Stimulated activated CD8-positive, alpha-beta memory T cell treated with anti-CD3 and anti-CD28 coated beads, Interleukin-15, amount 100 ng/mL, for 4 hours (primary cell): ENCODE results near the gene ASB3.
"Not testable (repeated sequence)": the region's sequence is repeated elsewhere in the genome, so short reads cannot be mapped to it uniquely, and the experiment has no call there.

Experiments used
- DNase-seq, 2 donors: peaks; one replicate each; pipeline ENCODE4 v3.0.0-alpha.2; 2020; ENCODE audit warnings: low read depth in 2 of 2

Gene ASB3

DNA sequence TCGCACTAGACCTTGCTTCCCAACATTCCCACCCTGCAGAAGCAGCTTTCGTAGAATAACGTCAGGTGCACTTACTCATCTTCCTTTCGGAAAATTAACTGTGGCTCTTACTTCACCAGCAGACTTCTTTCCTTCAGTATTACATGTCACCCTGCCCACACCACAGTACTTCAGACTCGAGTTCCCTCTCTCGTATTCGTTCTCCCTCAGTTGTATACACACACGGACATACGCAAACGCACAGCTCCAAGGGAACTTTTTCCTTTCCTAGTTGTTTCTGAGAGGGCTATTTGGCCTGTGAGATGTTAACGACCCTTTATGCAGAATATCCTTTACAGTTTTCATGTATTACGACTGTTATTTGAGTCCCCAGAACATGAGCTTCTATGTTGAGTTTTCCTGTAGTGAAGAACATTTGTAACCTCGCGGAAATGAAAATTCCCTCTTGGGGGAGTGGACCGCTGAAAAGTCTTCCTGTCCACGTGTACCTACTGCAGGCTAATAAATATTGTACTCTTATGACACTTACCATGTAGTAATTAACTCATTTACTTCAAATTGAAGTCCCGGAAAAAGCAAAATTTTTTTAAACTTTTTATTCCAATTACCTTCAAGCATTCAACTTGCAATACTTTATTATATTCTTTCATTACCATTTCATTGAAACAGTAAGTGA is 999 bp upstream of the ASB3 start:
- no peak for DNase-seq

- DNase-seq = no peak
Observed at GRCh38 chr2:53786352-53786704, 425 bp downstream of the ASB3 start.

DNA sequence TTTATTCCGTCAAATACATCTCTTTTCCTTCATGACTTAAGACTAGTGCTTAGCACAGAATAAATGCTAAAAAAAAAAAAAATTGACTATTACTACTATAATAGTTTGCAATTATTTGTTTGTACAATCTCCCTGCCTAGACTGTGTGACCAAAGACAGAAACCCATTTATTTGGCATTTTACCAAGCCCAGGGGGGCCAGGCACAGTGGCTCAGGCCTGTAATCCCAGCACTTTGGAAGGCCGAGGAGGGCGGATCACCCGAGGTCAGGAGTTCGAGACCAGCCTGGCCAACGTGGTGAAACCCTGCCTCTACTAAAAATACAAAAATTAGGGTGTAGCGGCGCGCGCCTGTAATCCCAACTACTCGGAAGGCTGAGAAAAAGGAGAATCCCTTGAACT is 1.4 kb downstream of the ASB3 start:
- no peak for DNase-seq

DNA sequence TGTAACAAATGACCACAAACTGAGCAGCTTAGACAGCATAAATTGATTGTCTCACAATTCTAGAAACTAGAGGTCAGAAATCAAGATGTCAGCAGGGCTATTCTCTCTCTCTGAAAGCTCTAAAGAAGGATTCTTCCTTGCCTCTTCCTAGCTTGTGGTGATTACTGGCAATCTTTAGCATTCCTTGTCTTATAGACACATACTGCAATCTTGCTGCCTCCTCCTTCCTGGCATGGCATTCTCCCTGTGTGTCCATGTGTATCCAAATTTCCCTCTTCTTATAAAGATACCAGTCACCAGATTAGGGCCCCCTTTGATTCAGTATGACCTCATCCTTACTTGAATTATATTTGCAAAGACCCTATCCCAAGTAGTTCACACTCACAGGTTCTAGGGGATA is 2.3 kb downstream of the ASB3 start:
- DNase-seq = no peak

DNA sequence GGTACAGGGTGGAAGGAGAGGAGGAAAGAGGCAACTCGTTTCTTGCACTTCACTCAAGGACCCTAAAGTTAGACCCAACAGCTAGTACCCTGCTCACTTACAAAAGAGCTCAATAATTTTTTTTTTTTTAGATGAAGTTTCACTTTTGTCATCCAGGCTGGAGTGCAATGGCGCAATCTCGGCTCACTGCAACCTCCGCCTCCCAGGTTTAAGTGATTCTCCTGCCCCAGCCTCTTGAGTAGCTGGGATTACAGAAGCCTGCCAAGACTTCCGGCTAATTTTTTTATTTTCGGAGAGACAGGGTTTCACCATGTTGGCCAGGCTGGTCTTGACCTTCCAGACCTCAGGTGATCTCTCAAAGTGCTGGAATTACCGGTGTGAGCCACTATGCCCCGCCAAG is 4.1 kb downstream of the ASB3 start:
- no peak for DNase-seq

DNA sequence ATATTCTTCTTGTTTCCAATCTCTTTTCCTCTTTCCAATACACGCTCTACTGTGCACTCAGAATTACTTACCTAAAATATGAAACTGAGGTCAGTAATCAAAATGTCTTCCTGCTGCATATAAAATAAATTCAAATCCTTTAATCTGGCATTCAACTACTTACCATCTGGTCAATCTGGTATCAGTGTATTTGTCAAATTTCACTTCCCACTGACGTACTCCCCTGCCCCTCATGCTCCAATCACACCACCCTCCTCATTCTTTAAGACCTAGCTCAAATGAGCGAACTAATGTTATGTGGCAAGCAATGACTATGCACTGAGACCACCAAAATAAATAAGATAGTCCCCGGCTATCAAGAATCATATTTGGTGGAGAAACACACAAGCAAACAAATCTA is 6.7 kb downstream of the ASB3 start:
- DNase-seq = no peak

GRCh38 chr2:53778536-53779162 is 8.1 kb downstream of the ASB3 start:
- no peak for DNase-seq

GRCh38 chr2:53777134-53777533 is 9.6 kb downstream of the ASB3 start:
- no peak for DNase-seq

- DNase-seq = no peak
Observed at GRCh38 chr2:53770264-53770663, 16.5 kb downstream of the ASB3 start.

DNA sequence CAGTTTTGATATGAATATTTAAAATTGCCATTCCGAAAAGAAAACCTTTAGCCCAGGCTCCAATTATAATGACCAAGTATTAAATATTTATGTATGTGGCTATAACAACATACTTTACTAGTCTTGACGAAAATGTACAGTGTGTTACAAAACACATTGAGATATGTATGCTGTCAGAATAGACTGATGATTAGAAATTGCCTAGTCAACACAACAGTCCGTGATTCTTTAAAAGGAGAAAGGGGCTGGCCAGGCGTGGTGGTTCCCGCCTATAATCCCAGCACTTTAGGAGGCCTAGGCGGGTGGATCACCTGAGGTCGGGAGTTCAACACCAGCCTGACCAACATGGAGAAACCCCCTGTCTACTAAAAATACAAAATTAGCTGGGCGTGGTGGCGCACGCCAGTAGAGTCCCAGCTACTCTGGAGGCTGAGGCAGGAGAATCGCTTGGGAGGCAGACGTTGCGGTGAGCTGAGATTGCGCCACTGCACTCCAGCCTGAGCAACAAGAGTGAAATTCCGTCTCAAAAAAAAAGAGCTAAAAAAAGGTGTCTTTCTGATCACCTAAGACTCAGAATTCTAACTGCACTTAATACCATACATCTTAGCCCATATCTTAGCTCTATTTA is 17.3 kb downstream of the ASB3 start:
- DNase-seq = no peak

GRCh38 chr2:53768242-53768542 is 18.6 kb downstream of the ASB3 start:
- no peak for DNase-seq

GRCh38 chr2:53767405-53768241 is 19.1 kb downstream of the ASB3 start, which contains the start of gene CHAC2:
TSS of gene CHAC2 (plus strand) at chr2:53767804. CDS start at chr2:53767887, 83 bp downstream.
- DNase-seq = peak; percentile 66 to 70

DNA sequence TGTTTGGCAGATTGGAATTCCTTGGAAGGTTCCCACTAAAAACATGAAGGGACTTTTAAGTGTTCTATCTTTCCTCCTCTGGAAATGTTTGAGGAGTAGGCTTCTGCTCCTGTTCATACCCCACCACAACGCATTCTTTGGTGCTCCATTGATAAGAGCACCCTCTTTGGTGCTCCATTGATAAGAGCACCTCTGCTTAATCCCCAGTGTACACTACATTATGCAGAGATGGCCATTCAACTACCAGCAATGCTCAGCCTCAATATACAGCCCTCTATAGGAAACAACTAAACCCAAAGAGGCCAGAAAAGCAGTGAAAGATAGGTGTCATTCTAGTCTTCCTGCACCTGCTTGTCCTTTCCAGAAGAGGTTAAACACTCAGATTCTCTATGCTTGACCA is 21.0 kb downstream of the ASB3 start:
- DNase-seq = no peak

- not testable (repeated sequence) for DNase-seq
Observed at GRCh38 chr2:53757206-53757605, 29.5 kb downstream of the ASB3 start.

DNA sequence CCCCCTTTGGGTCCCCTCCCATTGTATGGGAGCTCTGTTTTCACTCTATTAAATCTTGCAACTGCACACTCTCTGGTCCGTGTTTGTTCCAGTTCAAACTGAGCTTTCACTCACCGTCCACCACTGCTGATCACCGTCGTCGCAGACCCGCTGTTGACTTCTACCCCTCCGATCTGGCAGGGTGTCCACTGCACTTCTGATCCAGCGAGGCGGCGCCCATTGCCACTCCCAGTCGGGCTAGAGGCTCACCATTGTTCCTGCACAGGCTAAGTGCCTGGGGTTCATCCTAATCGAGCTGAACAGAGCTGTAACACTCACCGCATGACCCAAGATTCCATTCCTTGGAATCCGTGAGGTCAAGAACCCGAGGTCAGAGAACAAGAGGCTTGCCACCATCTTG is 30.1 kb downstream of the ASB3 start:
- no peak for DNase-seq

DNA sequence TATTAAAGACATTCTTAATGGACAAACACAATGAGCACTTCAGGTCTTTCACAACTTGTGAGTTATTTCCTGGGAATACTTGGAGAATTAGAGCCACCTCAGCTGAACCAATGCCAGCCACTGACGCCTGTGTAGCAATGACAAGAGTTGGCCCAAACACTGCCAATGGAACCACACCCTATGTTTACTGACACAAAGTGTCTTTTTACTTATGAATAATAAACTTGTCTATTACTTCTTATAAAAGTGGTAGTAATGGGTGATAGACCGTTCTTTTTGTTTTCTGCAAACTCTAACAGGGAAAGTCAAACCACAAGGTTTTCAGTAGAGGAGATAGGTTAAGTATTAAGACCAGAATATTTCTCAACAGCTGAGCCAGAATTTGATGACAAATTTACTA is 31.6 kb downstream of the ASB3 start:
- DNase-seq = no peak

DNA sequence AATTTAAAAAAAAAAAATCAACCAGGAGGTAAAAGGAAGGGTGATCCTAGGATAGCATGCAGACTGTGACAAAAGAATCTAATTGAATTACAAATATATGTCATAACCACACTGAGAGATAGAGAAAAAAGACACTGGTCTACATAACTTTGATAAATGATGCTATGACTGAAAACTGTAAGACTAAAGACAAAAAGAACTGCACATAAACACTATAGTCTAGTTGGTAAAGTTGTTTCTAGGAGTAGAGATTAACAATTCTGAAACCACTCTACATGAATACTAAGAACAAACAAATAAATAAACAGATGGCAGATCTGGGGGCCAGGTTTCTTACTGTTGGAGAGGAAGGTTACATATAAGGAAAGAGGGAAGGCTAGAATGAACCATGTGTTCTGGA is 33.7 kb downstream of the ASB3 start:
- DNase-seq = no peak

DNA sequence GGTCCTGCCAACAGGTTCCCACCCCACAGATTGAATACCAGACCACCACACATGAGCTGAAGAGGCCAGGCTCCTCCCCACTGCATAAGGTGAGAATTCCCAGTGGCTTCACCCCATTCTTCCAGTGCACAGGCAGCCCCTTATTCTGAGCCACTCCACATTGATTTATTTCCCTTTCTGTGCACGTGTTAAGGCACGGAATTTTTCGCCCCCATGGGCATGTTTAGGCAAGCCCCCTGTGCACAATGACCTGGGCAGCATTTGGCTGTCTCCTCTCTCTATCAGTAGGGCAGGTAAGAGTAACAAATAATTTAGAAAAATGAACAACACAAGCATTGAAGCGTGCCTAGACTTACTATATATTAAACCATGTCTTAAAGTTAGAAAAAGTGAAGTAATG is 34.4 kb downstream of the ASB3 start:
- DNase-seq = no peak

- DNase-seq = no peak
Observed at GRCh38 chr2:53751728-53752127, 35.0 kb downstream of the ASB3 start.

DNA sequence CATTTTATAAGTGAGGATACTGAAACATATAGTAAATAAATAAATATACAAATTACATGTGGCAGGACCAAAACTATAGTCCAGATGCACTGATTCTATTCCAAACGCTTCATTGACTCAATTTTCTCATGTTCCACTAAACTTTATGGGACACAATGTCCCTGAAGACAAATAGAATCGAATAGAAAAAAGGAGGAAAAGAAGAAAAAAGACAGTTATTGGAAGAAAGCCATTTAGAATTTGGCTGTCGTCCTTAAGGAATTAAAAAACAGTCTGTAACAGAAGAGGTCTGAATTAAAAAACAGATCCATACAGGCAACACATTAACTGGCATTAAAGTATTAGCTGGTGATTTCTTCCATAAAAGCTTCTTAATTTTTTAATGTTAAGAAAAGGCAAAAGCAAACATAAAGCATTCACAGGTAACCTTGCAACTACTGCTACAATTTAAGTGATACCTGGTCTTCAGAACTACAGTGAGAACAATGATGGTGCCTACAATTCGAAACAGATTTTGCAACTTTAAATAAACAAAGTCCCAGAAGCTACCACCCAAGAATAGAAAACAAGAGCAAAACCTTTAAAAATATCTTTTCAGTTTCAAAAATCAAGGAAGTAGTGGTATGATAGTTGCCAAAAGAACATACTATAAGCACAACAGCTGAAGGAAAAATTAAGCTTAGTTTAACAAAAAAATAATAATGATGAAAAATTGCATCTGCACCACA is 36.5 kb downstream of the ASB3 start:
- DNase-seq = no peak

DNA sequence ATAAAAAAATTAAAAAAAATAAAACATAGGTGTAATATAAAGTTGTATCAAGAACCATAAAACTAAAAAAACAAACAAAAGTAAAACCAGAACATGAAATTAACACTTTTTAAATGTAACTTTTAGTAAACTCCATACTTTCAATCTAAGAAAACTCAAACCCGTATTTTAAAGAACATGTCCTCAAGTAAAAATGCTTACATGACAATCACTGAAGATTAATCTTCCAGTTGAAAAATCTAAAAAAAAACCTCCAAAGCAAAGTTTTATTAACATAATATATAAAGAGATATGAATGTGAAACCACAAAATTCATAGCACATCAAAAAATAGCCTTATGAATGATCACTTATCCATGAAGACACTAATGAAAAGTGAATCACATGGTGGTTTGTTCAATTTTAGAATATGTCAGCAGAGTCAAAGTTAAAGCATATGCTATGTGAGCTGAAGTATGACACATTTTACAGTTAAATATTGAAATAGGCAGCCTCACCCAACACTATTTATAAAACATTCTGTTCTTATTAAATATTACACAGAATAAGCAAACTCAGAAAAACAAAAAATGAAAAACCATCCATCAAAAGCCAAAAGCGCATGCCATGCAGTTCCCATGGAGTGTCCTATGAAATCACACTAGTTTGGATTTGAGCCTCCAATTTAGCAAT is 42.2 kb downstream of the ASB3 start:
- DNase-seq = no peak
